Measurements from ENCODE around the gene PSMD9. TPM values are rescaled to one million over a fixed set of nuclear protein-coding genes. Genes with fewer than 3 reads are reported as not detected.

PSMD9 gene
- total and polyA plus RNA-seq, 5 experiments from 2014 or later: 35.1 to 90.5 (median 88.4) TPM

GRCh38 chr12:121966959-121967358 is 78.4 kb downstream of the PSMD9 start:
- no peak for ATAC-seq
- H3K36me3 Mint-ChIP-seq: peaks cover 0 to 2% (median 2%) of the 10 kb centered on the region in 3 donors
- POLR2A ChIA-PET: interaction anchor here (0.7 kb wide), 1 partner anchor 75 kb away, joined by 3 read pairs; no protein-coding TSS in a partner anchor

More at GRCh38 chr12:121966959-121967358, 78.4 kb downstream of the PSMD9 start:
- Mint-ChIP-seq H3K27me3 (peaks cover 0 to under 1% (median 0%) of the 10 kb centered on the region in 5 donors), H3K4me1 (peaks cover 0 to 21% (median 1%) of the 10 kb centered on the region in 4 donors), H3K4me3 (no peak overlapping the region), H3K9me3 (peaks cover 0 to 2% (median under 1%) of the 10 kb centered on the region in 9 donors), H3K27ac (no peak overlapping the region)
- no peak for DNase-seq

Other genes with a start within 250 kb of the PSMD9 start
- gene MORN3, start 219.1 kb upstream of the PSMD9 start, total RNA-seq: 10 to 100 TPM; 13.3 to 14.0 TPM
- gene MORN3, start 219.1 kb upstream of the PSMD9 start, polyA plus RNA-seq: 1 to 10 TPM; 1.1 to 4.8 (median 1.8) TPM
- gene TMEM120B, start 176.0 kb upstream of the PSMD9 start, total RNA-seq: 10 to 100 TPM; 13.3 to 14.4 TPM
- 1 to 10 TPM; 2.1 to 2.5 (median 2.4) TPM for gene TMEM120B, start 176.0 kb upstream of the PSMD9 start, polyA plus RNA-seq
- 100 to 1,000 TPM; 176 to 178 TPM for gene RHOF, start 95.1 kb upstream of the PSMD9 start, total RNA-seq
- gene RHOF, start 95.1 kb upstream of the PSMD9 start, polyA plus RNA-seq: 100 to 1,000 TPM in 1 of 3 donors, 10 to 100 TPM in 2; 79.9 to 101 (median 80.1) TPM
- 10 to 100 TPM; 92.8 to 93.8 TPM for gene SETD1B, start 84.8 kb upstream of the PSMD9 start, total RNA-seq
- gene SETD1B, start 84.8 kb upstream of the PSMD9 start, polyA plus RNA-seq: 1 to 10 TPM in 2 of 3 donors, under 1 TPM in 1; 0.98 to 3.7 (median 2.8) TPM
- not detected for gene HPD, start 29.9 kb upstream of the PSMD9 start, total RNA-seq
- not detected for gene HPD, start 29.9 kb upstream of the PSMD9 start, polyA plus RNA-seq
- gene CFAP251, start 29.8 kb downstream of the PSMD9 start, total RNA-seq: under 1 TPM; 0.49 to 0.82 TPM
- under 1 TPM in 2 of 3 donors, not detected in 1; 0.03 to 0.06 TPM for gene CFAP251, start 29.8 kb downstream of the PSMD9 start, polyA plus RNA-seq
- gene BCL7A, start 133.1 kb downstream of the PSMD9 start, total RNA-seq: 10 to 100 TPM; 10.5 to 12.0 TPM
- gene BCL7A, start 133.1 kb downstream of the PSMD9 start, polyA plus RNA-seq: 1 to 10 TPM; 3.0 to 7.3 (median 7.1) TPM
- gene MLXIP, start 190.0 kb downstream of the PSMD9 start, total RNA-seq: 100 to 1,000 TPM; 162 to 165 TPM
- 10 to 100 TPM; 17.3 to 43.3 (median 20.0) TPM for gene MLXIP, start 190.0 kb downstream of the PSMD9 start, polyA plus RNA-seq

All from naive thymus-derived CD8-positive, alpha-beta T cell (primary cell).